PC-9 (cell line): Measurements from ENCODE around the gene ODF2. TPM values are rescaled to one million over a fixed set of nuclear protein-coding genes. Genes with fewer than 3 reads are reported as not detected.

Experiments used
- BruUV-seq: library from RNA; stranded (reverse); fragments of 400-500 nt; replicated peaks from 2 replicates; lab custom pipeline; 2021; lab: Mats Ljungman, UMichigan
- CTCF ChIA-PET: fragments of 300-600 bp; sonication (Branson Sonifier 250); formaldehyde crosslinking; loops from one replicate; lab custom pipeline; 2022; ENCODE audit warnings: antibody characterized with exemption; lab: Charles Lee
- POLR2A ChIA-PET: fragments of 300-600 bp; sonication (Branson Sonifier 250); formaldehyde crosslinking; loops from one replicate; lab custom pipeline; 2022; ENCODE audit warnings: antibody characterized with exemption; ENCODE audit not compliant: unreplicated experiment; lab: Charles Lee
- DNase-seq, 2 experiments: peaks; one replicate each; pipeline versions ENCODE4 v3.0.0 to v3.0.0-alpha.2; 2015 to 2022; ENCODE audit warnings: mixed read lengths in 1 of 2
- H2AFZ ChIP-seq: fragments of 200-600 bp; sonication (generic); 2 replicates; pipeline ENCODE4 v1.8.1; 2017; ENCODE audit warnings: antibody characterized with exemption
- H3F3A ChIP-seq: fragments of 200-600 bp; sonication (generic); 2 replicates; pipeline ENCODE4 v1.8.1; 2017; ENCODE audit warnings: antibody characterized with exemption, mild to moderate bottlenecking, low read depth; ENCODE audit not compliant: insufficient read depth
- H3K27ac ChIP-seq: fragments of 200-600 bp; sonication (generic); 2 replicates; pipeline ENCODE4 v1.6.1; 2016; ENCODE audit warnings: mixed run types
- H3K27me3 ChIP-seq: fragments of 200-600 bp; sonication (generic); 2 replicates; pipeline ENCODE4 v1.6.1; 2016; ENCODE audit warnings: low read depth, mixed run types; ENCODE audit not compliant: insufficient read depth
- H3K36me3 ChIP-seq: fragments of 200-600 bp; sonication (generic); 2 replicates; pipeline ENCODE4 v1.6.1; 2016; ENCODE audit warnings: low read depth, mixed run types
- H3K4me1 ChIP-seq: fragments of 200-600 bp; sonication (generic); replicated peaks from 2 replicates; pipeline ENCODE4 v1.6.1; 2016; ENCODE audit warnings: mixed run types; ENCODE audit not compliant: insufficient read depth
- H3K4me2 ChIP-seq: fragments of 200-600 bp; sonication (generic); 2 replicates; pipeline ENCODE4 v1.6.1; 2017; ENCODE audit warnings: mixed run types
- H3K4me3 ChIP-seq: fragments of 200-600 bp; sonication (generic); 2 replicates; pipeline ENCODE4 v1.6.1; 2016; ENCODE audit warnings: mixed run types
- H3K79me2 ChIP-seq: fragments of 200-600 bp; sonication (generic); 2 replicates; pipeline ENCODE4 v1.6.1; 2017; ENCODE audit warnings: low read depth, mixed run types
- H3K9me2 ChIP-seq: fragments of 200-600 bp; sonication (generic); 2 replicates; pipeline ENCODE4 v1.8.1; 2017; ENCODE audit warnings: mild to moderate bottlenecking; ENCODE audit not compliant: insufficient read depth
- H3K9me3 ChIP-seq: fragments of 200-600 bp; sonication (generic); 2 replicates; pipeline ENCODE4 v1.8.1; 2016; ENCODE audit warnings: low read depth; ENCODE audit not compliant: insufficient read depth
- H4K20me1 ChIP-seq: fragments of 200-600 bp; sonication (generic); 2 replicates; pipeline ENCODE4 v1.8.1; 2017; ENCODE audit not compliant: insufficient read depth
- CTCF ChIP-seq: fragments of 200-600 bp; sonication (generic); conservative IDR thresholded peaks from 2 replicates; pipeline ENCODE4 v1.6.1; 2017; ENCODE audit warnings: mixed run types, antibody characterized with exemption, mild to moderate bottlenecking, moderate library complexity
- EZH2 ChIP-seq: fragments of 200-600 bp; sonication (generic); IDR thresholded peaks from 2 replicates; pipeline ENCODE4 v1.8.0; 2017; ENCODE audit warnings: antibody characterized with exemption, low read depth
- intact Hi-C: fragments of 100-400 bp; cut with micrococcal nuclease; formaldehyde crosslinking; loops from one replicate; pipeline ENCODE4 v1.10.0; 2022; ENCODE audit not compliant: unreplicated experiment
- total RNA-seq: library from RNA; stranded (reverse); gene quantifications from 2 replicates; pipeline ENCODE4 v1.2.3, GENCODE V29; 2021

ODF2 gene
- total RNA-seq, 1 experiment from 2014 or later, result 58.2 TPM

GRCh38 chr9:128494108-128494745, 38.4 kb downstream of the ODF2 start:
- Histone ChIP-seq H2AFZ (no peak overlapping the region), H3K27ac (no peak overlapping the region), H4K20me1 (no peaks in the 10 kb centered on the region), H3K4me2 (no peak overlapping the region), H3K9me2 (no peaks in the 10 kb centered on the region), H3K4me3 (no peak overlapping the region), H3K4me1 (no peaks in the 10 kb centered on the region), H3K9me3 (no peaks in the 10 kb centered on the region), H3K79me2 (no peaks in the 10 kb centered on the region), H3F3A (no peaks in the 10 kb centered on the region), H3K36me3 (peaks cover 11% of the 10 kb centered on the region; the same call in 1 of the 2 replicates), H3K27me3 (no peaks in the 10 kb centered on the region)
- POLR2A ChIA-PET, result interaction anchor here (0.7 kb wide), 1 partner anchor 89 kb away, joined by 3 read pairs; no protein-coding TSS in a partner anchor
- CTCF ChIA-PET, result no interaction called here
- TF ChIP-seq CTCF (no peak), EZH2 (no peak)
- intact Hi-C loops, result no loop called here
- BruUV-seq, result no TSS peak
- DNase-seq, result no peak

GRCh38 chr9:128494746-128495129, 38.9 kb downstream of the ODF2 start:
- no peak for TF ChIP-seq EZH2
- TF ChIP-seq CTCF, result no peak
- Histone ChIP-seq H3K27me3 (no peaks in the 10 kb centered on the region), H4K20me1 (no peaks in the 10 kb centered on the region), H3K4me2 (no peak overlapping the region), H3K27ac (no peak overlapping the region), H3K4me3 (no peak overlapping the region), H3K79me2 (no peaks in the 10 kb centered on the region), H3K9me2 (no peaks in the 10 kb centered on the region), H2AFZ (no peak overlapping the region), H3K36me3 (0 out of 2 replicates have a peak, but pooled peaks cover 6% of the 10 kb centered on the region), H3K4me1 (no peaks in the 10 kb centered on the region), H3F3A (no peaks in the 10 kb centered on the region), H3K9me3 (no peaks in the 10 kb centered on the region)
- POLR2A ChIA-PET, result interaction anchor here (0.7 kb wide), 1 partner anchor 88 kb away, joined by 3 read pairs; no protein-coding TSS in a partner anchor
- DNase-seq, result no peak
- CTCF ChIA-PET, result interaction anchor here (0.5 kb wide), 1 partner anchor 71 kb away, joined by 5 read pairs; no protein-coding TSS in a partner anchor
- intact Hi-C loops, result no loop called here
- no TSS peak for BruUV-seq

GRCh38 chr9:128495296-128495695, 39.5 kb downstream of the ODF2 start:
- Histone ChIP-seq H3K4me3 (no peak overlapping the region), H4K20me1 (no peaks in the 10 kb centered on the region), H3K9me3 (no peaks in the 10 kb centered on the region), H3K9me2 (no peaks in the 10 kb centered on the region), H3K36me3 (0 out of 2 replicates have a peak, but pooled peaks cover 5% of the 10 kb centered on the region), H3K27me3 (no peaks in the 10 kb centered on the region), H2AFZ (no peak overlapping the region), H3K27ac (no peak overlapping the region), H3K4me2 (no peak overlapping the region), H3F3A (no peaks in the 10 kb centered on the region), H3K79me2 (no peaks in the 10 kb centered on the region), H3K4me1 (no peaks in the 10 kb centered on the region)
- TF ChIP-seq EZH2 (no peak), CTCF (no peak)
- ChIA-PET CTCF (interaction anchor here (0.5 kb wide), 1 partner anchor 71 kb away, joined by 5 read pairs; no protein-coding TSS in a partner anchor), POLR2A (interaction anchor here (0.6 kb wide), 1 partner anchor 8 kb away, joined by 3 read pairs; no protein-coding TSS in a partner anchor)
- no peak for DNase-seq
- BruUV-seq, result no TSS peak
- intact Hi-C loops, result no loop called here
